GM18519 (cell line): ENCODE results near the gene LRAT.

Source experiments
- ATAC-seq: cut with Tn5 transposase; IDR thresholded peaks from one replicate; pipeline ENCODE4 v1.9.1; 2021; ENCODE audit warnings: mild to moderate bottlenecking, moderate library complexity; ENCODE audit not compliant: unreplicated experiment, low FRiP score

LRAT gene

GRCh38 chr4:154757713-154758112, 13.9 kb downstream of the LRAT start:
- ATAC-seq, result no peak

- ATAC-seq, result no peak
Measured at GRCh38 chr4:154760895-154761294, 17.1 kb downstream of the LRAT start.

GRCh38 chr4:154778264-154778663, 34.5 kb downstream of the LRAT start:
- no peak for ATAC-seq

- no peak for ATAC-seq
Measured at GRCh38 chr4:154779362-154779947, 35.7 kb downstream of the LRAT start.

GRCh38 chr4:154781126-154781982, 37.6 kb downstream of the LRAT start, which contains the start of gene RBM46:
TSS of gene RBM46 (plus strand) at chr4:154781272. CDS start at chr4:154796753, 15,481 bp downstream.
- ATAC-seq, result no peak

GRCh38 chr4:154781983-154782293, 38.1 kb downstream of the LRAT start:
- ATAC-seq, result no peak
